ENCODE data around the gene TBX19.

- no peak for TF ChIP-seq POLR2A (IDR thresholded peaks at IDR 0.05)
- no peak for TF ChIP-seq CTCF (IDR thresholded peaks at IDR 0.05)
- no peak for TF ChIP-seq POLR2AphosphoS5 (IDR thresholded peaks at IDR 0.05)
These were observed 9.0 kb upstream of the TBX19 start for GRCh38 chr1:168271636-168272035.
